T-cell (primary cell): ENCODE data around the gene SUGCT. TPM values are rescaled to one million over a fixed set of nuclear protein-coding genes. Genes with fewer than 3 reads are reported as not detected.

Experiments used
- ATAC-seq, 4 experiments: fragments of 200-7000 bp in 3 of 4; fragments of 150-1000 bp in 1 of 4; cut with Tn5 transposase; replicated peaks in 1 of 4; 1 replicate in 3 of 4; 2 replicates in 1 of 4; pipeline ENCODE4 v1.10.0; 2021; ENCODE audit warnings: moderate library complexity in 3 of 4, mild to moderate bottlenecking in 2 of 4, moderate number of reproducible peaks in 1 of 4
- CTCF ChIA-PET, 2 donors: fragments of 300-600 bp; sonication (Branson Sonifier 250); formaldehyde crosslinking; loops; one replicate each; lab custom pipeline; 2022; ENCODE audit warnings: antibody characterized with exemption in 2 of 2; lab: Charles Lee
- POLR2A ChIA-PET, 2 donors: fragments of 300-600 bp; sonication (Branson Sonifier 250); formaldehyde crosslinking; loops; one replicate each; lab custom pipeline; 2022; ENCODE audit warnings: antibody characterized with exemption in 2 of 2; lab: Charles Lee
- DNase-seq, 35 experiments: peaks; one replicate each; pipeline versions ENCODE4 v3.0.0 to v3.0.0-alpha.2; 2013 to 2023
- H3K27ac ChIP-seq: one replicate; pipeline ENCODE4 v1.5.1; 2013; ENCODE audit warnings: low read length
- H3K27me3 ChIP-seq, 2 experiments: replicated peaks in 1 of 2; 1 replicate in 1 of 2; 2 replicates in 1 of 2; pipeline versions ENCODE4 v1.6.1 to v1.7.0; 2013; ENCODE audit warnings: low read length in 1 of 2, mixed read lengths in 1 of 2; ENCODE audit not compliant: control insufficient read depth in 2 of 2, insufficient read depth in 2 of 2; ENCODE audit errors: extremely low read depth in 1 of 2
- H3K36me3 ChIP-seq, 2 donors: 1 replicate in 1 of 2; 2 replicates in 1 of 2; pipeline versions ENCODE4 v1.6.1 to v1.7.0; 2013; ENCODE audit warnings: low read length in 1 of 2; ENCODE audit not compliant: control insufficient read depth in 2 of 2, insufficient read depth in 1 of 2; ENCODE audit errors: extremely low read depth in 1 of 2
- H3K4me1 ChIP-seq, 2 experiments: 1 replicate in 1 of 2; 2 replicates in 1 of 2; pipeline versions ENCODE4 v1.6.1 to v1.7.0; 2013; ENCODE audit warnings: low read length in 2 of 2, mixed read lengths in 1 of 2; ENCODE audit not compliant: insufficient read depth in 2 of 2, control insufficient read depth in 1 of 2; ENCODE audit errors: extremely low read depth in 1 of 2
- H3K4me3 ChIP-seq, 2 donors: 1 replicate in 1 of 2; 2 replicates in 1 of 2; pipeline versions ENCODE4 v1.5.1 to v1.7.0; 2013; ENCODE audit warnings: mild to moderate bottlenecking in 2 of 2, low read length in 1 of 2, moderate library complexity in 1 of 2; ENCODE audit not compliant: control insufficient read depth in 1 of 2; ENCODE audit errors: extremely low read depth in 1 of 2
- H3K9me3 ChIP-seq: 2 replicates; pipeline ENCODE4 v1.7.0; 2013
- H3K27ac Mint-ChIP-seq, 2 donors: one replicate each; pipeline ENCODE4 v1.8.0; 2020 to 2021; ENCODE audit warnings: mild to moderate bottlenecking in 2 of 2, mixed read lengths in 2 of 2
- H3K27me3 Mint-ChIP-seq, 2 donors: one replicate each; pipeline ENCODE4 v1.8.0; 2021 to 2022; ENCODE audit warnings: mixed read lengths in 2 of 2
- H3K36me3 Mint-ChIP-seq: one replicate; pipeline ENCODE4 v1.8.0; 2021; ENCODE audit warnings: mixed read lengths
- H3K4me1 Mint-ChIP-seq, 3 donors: one replicate each; pipeline ENCODE4 v1.8.0; 2020 to 2022; ENCODE audit warnings: mixed read lengths in 3 of 3, mild to moderate bottlenecking in 1 of 3
- H3K4me3 Mint-ChIP-seq, 3 donors: one replicate each; pipeline ENCODE4 v1.8.0; 2020 to 2022; ENCODE audit warnings: mild to moderate bottlenecking in 3 of 3, mixed read lengths in 3 of 3, moderate library complexity in 3 of 3
- H3K9me3 Mint-ChIP-seq, 3 donors: one replicate each; pipeline ENCODE4 v1.8.0; 2020 to 2022; ENCODE audit warnings: mixed read lengths in 3 of 3
- WGBS: methylation state at CpG from one replicate; pipeline ENCODE4 v1.1.5; 2013; ENCODE audit warnings: missing lambda C conversion rate; ENCODE audit not compliant: insufficient coverage; 5-methylcytosine and 5-hydroxymethylcytosine counted together
- total RNA-seq, 35 experiments: library from RNA in 6 of 35; stranded (reverse) in 6 of 35; fragments of 120-200 nt in 1 of 35; gene quantifications; one replicate each; pipeline versions ENCODE4 v1.2.1 to v1.2.4 and lab custom pipeline; 2013 to 2026

Gene SUGCT
- total RNA-seq, 5 donors from 2014 or later (not counting 1 experiment from before 2014, with no cell fraction given): 1.3 to 3.1 (median 2.3) TPM

GRCh38 chr7:40611095-40611871, 476.5 kb downstream of the SUGCT start:
- no peaks in the 10 kb centered on the region for H3K9me3 ChIP-seq
- no CpG with 5 or more reads among the region's 2 CpGs for WGBS
- Mint-ChIP-seq H3K9me3 (peaks cover 2 to 4% (median 3%) of the 10 kb centered on the region in 3 donors), H3K36me3 (no peaks in the 10 kb centered on the region), H3K27ac (no peak overlapping the region), H3K4me1 (no peaks in the 10 kb centered on the region), H3K4me3 (no peak overlapping the region), H3K27me3 (no peaks in the 10 kb centered on the region)
- no peaks in the 10 kb centered on the region for H3K36me3 ChIP-seq
- ChIA-PET POLR2A (interaction anchor here in 1 of 2 donors (0.7 kb wide), 1 partner anchor 10 kb away, joined by 3 read pairs; no protein-coding TSS in a partner anchor), CTCF (interaction anchor here in 1 of 2 donors (0.7 kb wide), 1 partner anchor 118 kb away, joined by 3 read pairs; no protein-coding TSS in a partner anchor)
- H3K27ac ChIP-seq: no peak overlapping the region
- H3K27me3 ChIP-seq: no peaks in the 10 kb centered on the region
- no peaks in the 10 kb centered on the region for H3K4me1 ChIP-seq
- no peak overlapping the region for H3K4me3 ChIP-seq
- ATAC-seq: no peak
- no peak for DNase-seq

GRCh38 chr7:40612298-40612697, 477.5 kb downstream of the SUGCT start:
- no peak for DNase-seq
- H3K36me3 ChIP-seq: no peaks in the 10 kb centered on the region
- no peaks in the 10 kb centered on the region for H3K9me3 ChIP-seq
- Mint-ChIP-seq H3K27me3 (no peaks in the 10 kb centered on the region), H3K9me3 (peaks cover 2 to 4% (median 3%) of the 10 kb centered on the region in 3 donors), H3K27ac (no peak overlapping the region), H3K36me3 (no peaks in the 10 kb centered on the region), H3K4me3 (no peak overlapping the region), H3K4me1 (no peaks in the 10 kb centered on the region)
- H3K4me3 ChIP-seq: no peak overlapping the region
- CTCF ChIA-PET: no interaction called here
- ATAC-seq: no peak
- H3K27ac ChIP-seq: no peak overlapping the region
- H3K27me3 ChIP-seq: no peaks in the 10 kb centered on the region
- no CpG with 5 or more reads among the region's 2 CpGs for WGBS
- POLR2A ChIA-PET: no interaction called here
- H3K4me1 ChIP-seq: no peaks in the 10 kb centered on the region

GRCh38 chr7:40619647-40620046, 484.8 kb downstream of the SUGCT start:
- Histone ChIP-seq H3K27me3 (no peaks in the 10 kb centered on the region), H3K9me3 (no peaks in the 10 kb centered on the region), H3K36me3 (no peaks in the 10 kb centered on the region), H3K4me1 (no peaks in the 10 kb centered on the region), H3K4me3 (no peak overlapping the region), H3K27ac (no peak overlapping the region)
- no peak overlapping the region for H3K27ac Mint-ChIP-seq
- DNase-seq (no peak), ATAC-seq (no peak)
- whole genome bisulfite sequencing: no CpG with 5 or more reads among the region's 1 CpG
- H3K4me3 Mint-ChIP-seq: no peak overlapping the region
- POLR2A ChIA-PET: no interaction called here
- H3K36me3 Mint-ChIP-seq: no peaks in the 10 kb centered on the region
- no peaks in the 10 kb centered on the region for H3K27me3 Mint-ChIP-seq
- no peaks in the 10 kb centered on the region for H3K9me3 Mint-ChIP-seq
- H3K4me1 Mint-ChIP-seq: no peaks in the 10 kb centered on the region
- CTCF ChIA-PET: no interaction called here

- no peak for DNase-seq
- Mint-ChIP-seq H3K4me3 (no peak overlapping the region), H3K36me3 (no peaks in the 10 kb centered on the region), H3K9me3 (no peaks in the 10 kb centered on the region), H3K4me1 (no peaks in the 10 kb centered on the region), H3K27ac (no peak overlapping the region), H3K27me3 (no peaks in the 10 kb centered on the region)
- no peaks in the 10 kb centered on the region for H3K36me3 ChIP-seq
- H3K4me1 ChIP-seq: no peaks in the 10 kb centered on the region
- POLR2A ChIA-PET: interaction anchor here in 1 of 2 donors (0.7 kb wide), 1 partner anchor 34 kb away, joined by 10 read pairs; no protein-coding TSS in a partner anchor
- 100% methylated on average over 3 of the region's 4 CpGs for WGBS
- H3K4me3 ChIP-seq: no peak overlapping the region
- no peaks in the 10 kb centered on the region for H3K9me3 ChIP-seq
- ATAC-seq: no peak
- CTCF ChIA-PET: interaction anchor here in 1 of 2 donors (0.6 kb wide), 1 partner anchor 750 kb away, joined by 5 read pairs; no protein-coding TSS in a partner anchor
- H3K27ac ChIP-seq: no peak overlapping the region
- H3K27me3 ChIP-seq: no peaks in the 10 kb centered on the region
These were observed 486.8 kb downstream of the SUGCT start for GRCh38 chr7:40621592-40621998.

GRCh38 chr7:40622941-40623501, 488.2 kb downstream of the SUGCT start:
- Mint-ChIP-seq H3K4me1 (no peaks in the 10 kb centered on the region), H3K4me3 (no peak overlapping the region), H3K27me3 (no peaks in the 10 kb centered on the region), H3K36me3 (no peaks in the 10 kb centered on the region), H3K9me3 (peaks cover 0 to 3% (median 0%) of the 10 kb centered on the region in 3 donors), H3K27ac (no peak overlapping the region)
- Histone ChIP-seq H3K27ac (no peak overlapping the region), H3K4me3 (no peak overlapping the region), H3K27me3 (no peaks in the 10 kb centered on the region), H3K9me3 (no peaks in the 10 kb centered on the region), H3K4me1 (no peaks in the 10 kb centered on the region), H3K36me3 (no peaks in the 10 kb centered on the region)
- no peak for ATAC-seq
- 82% methylated on average over 2 of the region's 3 CpGs for WGBS
- ChIA-PET CTCF (no interaction called here), POLR2A (no interaction called here)
- no peak for DNase-seq

GRCh38 chr7:40623863-40624262, 489.1 kb downstream of the SUGCT start:
- Mint-ChIP-seq H3K4me3 (no peak overlapping the region), H3K9me3 (peaks cover 0 to 3% (median 0%) of the 10 kb centered on the region in 3 donors)
- no peak overlapping the region for H3K4me3 ChIP-seq

More at GRCh38 chr7:40623863-40624262, 489.1 kb downstream of the SUGCT start:
- Histone ChIP-seq H3K27ac (no peak overlapping the region), H3K9me3 (no peaks in the 10 kb centered on the region), H3K27me3 (no peaks in the 10 kb centered on the region), H3K4me1 (no peaks in the 10 kb centered on the region), H3K36me3 (no peaks in the 10 kb centered on the region)
- no peaks in the 10 kb centered on the region for H3K4me1 Mint-ChIP-seq
- ATAC-seq (no peak), DNase-seq (no peak)
- POLR2A ChIA-PET: no interaction called here
- no peaks in the 10 kb centered on the region for H3K27me3 Mint-ChIP-seq
- H3K27ac Mint-ChIP-seq: no peak overlapping the region
- no CpG with 5 or more reads among the region's 2 CpGs for WGBS
- CTCF ChIA-PET: no interaction called here
- no peaks in the 10 kb centered on the region for H3K36me3 Mint-ChIP-seq
